ENCODE results near the gene DNA2. TPM values are rescaled to one million over a fixed set of nuclear protein-coding genes. Genes with fewer than 3 reads are reported as not detected.

The DNA2 gene
- total RNA-seq, 1 experiment from 2014 or later, result 43.4 TPM

- Histone ChIP-seq H3K18ac (ENCODE audit: insufficient read length, low read depth, low read length) (no peak overlapping the region), H4K20me1 (ENCODE audit: control insufficient read depth, insufficient read depth, insufficient read length) (no peaks in the 10 kb centered on the region), H3K79me1 (ENCODE audit: insufficient read depth, low read depth, low read length, poor library complexity, severe bottlenecking) (no peaks in the 10 kb centered on the region), H2BK12ac (ENCODE audit: insufficient read length, low read depth, low read length) (no peak overlapping the region), H3K4me1 (ENCODE audit: insufficient read depth, low read length) (peaks cover 2% of the 10 kb centered on the region; the same call in 1 of the 2 replicates), H3K56ac (ENCODE audit: insufficient read length, low read depth, low read length) (no peak overlapping the region), H3K23me2 (ENCODE audit: insufficient read length, low read depth, low read length, poor library complexity, severe bottlenecking) (no peaks in the 10 kb centered on the region), H2BK15ac (ENCODE audit: low read depth, low read length) (no peak overlapping the region), H4K8ac (replicated peaks; ENCODE audit: insufficient read length, low read depth, low read length) (no peak overlapping the region), H3K4ac (ENCODE audit: low read depth, low read length) (no peak overlapping the region), H2AFZ (ENCODE audit: low read length) (no peak overlapping the region), H3K27ac (ENCODE audit: insufficient read length, low read depth, low read length) (no peak overlapping the region), H3K23ac (ENCODE audit: insufficient read length, low read depth, low read length) (no peak overlapping the region), H3K79me2 (ENCODE audit: insufficient read depth, low read length) (no peaks in the 10 kb centered on the region), H4K5ac (ENCODE audit: insufficient read length, low read depth, low read length) (no peak overlapping the region), H3K9ac (ENCODE audit: extremely low read depth, insufficient read length, low read length) (no peak overlapping the region), H3K14ac (ENCODE audit: insufficient read depth, low read length) (no peak overlapping the region), H3K4me2 (ENCODE audit: insufficient read depth, insufficient read length, low read length) (no peak overlapping the region), H3K9me3 (ENCODE audit: control insufficient read depth, low read depth, low read length) (no peaks in the 10 kb centered on the region), H2AK5ac (ENCODE audit: insufficient read length, low read length) (no peak overlapping the region), H3T11ph (ENCODE audit: low read length) (no peak overlapping the region), H2BK5ac (ENCODE audit: insufficient read length, low read length) (no peak overlapping the region), H4K91ac (ENCODE audit: insufficient read length, low read depth, low read length) (no peak overlapping the region), H2BK120ac (ENCODE audit: low read depth, low read length, poor library complexity, severe bottlenecking) (no peak overlapping the region), H2BK20ac (ENCODE audit: low read depth, low read length, poor library complexity, severe bottlenecking) (no peak overlapping the region), H3K27me3 (ENCODE audit: insufficient read depth, low read length) (no peaks in the 10 kb centered on the region)
- H3K4me3 Mint-ChIP-seq, result no peak overlapping the region
- no peak for DNase-seq
- no CpG with 5 or more reads among the region's 2 CpGs for WGBS (ENCODE audit: extremely low coverage, insufficient read length, low lambda C conversion rate)
- TF ChIP-seq CTCF (conservative IDR thresholded peaks at IDR 0.05), result no peak
- H3K4me1 Mint-ChIP-seq, result peaks cover 16% of the 10 kb centered on the region in 2 experiments
- peaks cover 5 to 35% (median 8%) of the 10 kb centered on the region in 3 experiments for H3K36me3 Mint-ChIP-seq (ENCODE audit: insufficient read depth in 1 of 3, low read depth in 3 of 3)
- no peaks in the 10 kb centered on the region for H3K27me3 Mint-ChIP-seq (ENCODE audit: low read depth)
- no peak overlapping the region; a peak in 1 of 7 replicates for H3K27ac Mint-ChIP-seq
- H3K9me3 Mint-ChIP-seq, result no peaks in the 10 kb centered on the region
Measured at GRCh38 chr10:68492118-68492517, 20.3 kb upstream of the DNA2 start.

Data from H9 (cell line).